Measurements from ENCODE around the gene PRR20A.
"Not testable (repeated sequence)": the region's sequence is repeated elsewhere in the genome, so short reads cannot be mapped to it uniquely, and the experiment has no call there.

Gene PRR20A

DNA sequence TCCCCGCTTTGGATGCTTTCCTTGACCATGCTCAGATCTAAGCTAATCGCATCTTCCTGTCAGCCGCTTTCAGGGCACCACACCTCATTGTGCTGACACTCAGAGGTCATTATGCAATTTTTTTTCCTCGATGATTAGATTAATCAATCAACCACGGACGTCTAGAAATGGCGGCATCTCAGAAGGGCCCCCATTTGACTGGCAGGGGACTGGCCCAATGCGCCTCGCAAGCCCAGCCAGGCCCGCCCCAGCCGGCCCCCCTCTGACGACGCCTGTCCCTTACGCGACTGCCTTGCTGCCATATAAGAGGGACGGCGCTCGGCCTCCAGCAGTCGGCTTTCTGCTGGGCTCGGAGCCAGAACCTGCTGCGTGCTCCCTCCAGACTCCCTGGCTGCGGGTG, 13.0 kb downstream of the PRR20A start, which contains the start of gene PRR20C:
PRR20C (plus strand) TSS at position 301 of the 400 bp plus-strand sequence. CDS start 387 bp downstream, outside the sequence.
- not testable (repeated sequence) for H3K27me3 ChIP-seq (ENCODE audit: insufficient read depth, poor library complexity, severe bottlenecking); DNase-seq (ENCODE audit: low read depth in 1 of 2, low spot score in 1 of 2); H3K4me3 ChIP-seq (replicated peaks; ENCODE audit: insufficient read depth, low read length); H3K27ac ChIP-seq (replicated peaks)

DNA sequence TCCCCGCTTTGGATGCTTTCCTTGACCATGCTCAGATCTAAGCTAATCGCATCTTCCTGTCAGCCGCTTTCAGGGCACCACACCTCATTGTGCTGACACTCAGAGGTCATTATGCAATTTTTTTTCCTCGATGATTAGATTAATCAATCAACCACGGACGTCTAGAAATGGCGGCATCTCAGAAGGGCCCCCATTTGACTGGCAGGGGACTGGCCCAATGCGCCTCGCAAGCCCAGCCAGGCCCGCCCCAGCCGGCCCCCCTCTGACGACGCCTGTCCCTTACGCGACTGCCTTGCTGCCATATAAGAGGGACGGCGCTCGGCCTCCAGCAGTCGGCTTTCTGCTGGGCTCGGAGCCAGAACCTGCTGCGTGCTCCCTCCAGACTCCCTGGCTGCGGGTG, 19.6 kb downstream of the PRR20A start, which contains the start of gene PRR20D:
PRR20D (plus strand) TSS at position 301 of the 400 bp plus-strand sequence. CDS start 387 bp downstream, outside the sequence.
- H3K4me3 ChIP-seq (replicated peaks; ENCODE audit: insufficient read depth, low read length); DNase-seq (ENCODE audit: low read depth in 1 of 2, low spot score in 1 of 2); H3K27me3 ChIP-seq (ENCODE audit: insufficient read depth, poor library complexity, severe bottlenecking); H3K27ac ChIP-seq (replicated peaks): not testable (repeated sequence)

DNA sequence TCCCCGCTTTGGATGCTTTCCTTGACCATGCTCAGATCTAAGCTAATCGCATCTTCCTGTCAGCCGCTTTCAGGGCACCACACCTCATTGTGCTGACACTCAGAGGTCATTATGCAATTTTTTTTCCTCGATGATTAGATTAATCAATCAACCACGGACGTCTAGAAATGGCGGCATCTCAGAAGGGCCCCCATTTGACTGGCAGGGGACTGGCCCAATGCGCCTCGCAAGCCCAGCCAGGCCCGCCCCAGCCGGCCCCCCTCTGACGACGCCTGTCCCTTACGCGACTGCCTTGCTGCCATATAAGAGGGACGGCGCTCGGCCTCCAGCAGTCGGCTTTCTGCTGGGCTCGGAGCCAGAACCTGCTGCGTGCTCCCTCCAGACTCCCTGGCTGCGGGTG, 26.2 kb downstream of the PRR20A start, which contains the start of gene PRR20E:
PRR20E (plus strand) TSS at position 301 of the 400 bp plus-strand sequence. CDS start 387 bp downstream, outside the sequence.
- DNase-seq (ENCODE audit: low read depth in 1 of 2, low spot score in 1 of 2); H3K27me3 ChIP-seq (ENCODE audit: insufficient read depth, poor library complexity, severe bottlenecking); H3K4me3 ChIP-seq (replicated peaks; ENCODE audit: insufficient read depth, low read length); H3K27ac ChIP-seq (replicated peaks): not testable (repeated sequence)

DNA sequence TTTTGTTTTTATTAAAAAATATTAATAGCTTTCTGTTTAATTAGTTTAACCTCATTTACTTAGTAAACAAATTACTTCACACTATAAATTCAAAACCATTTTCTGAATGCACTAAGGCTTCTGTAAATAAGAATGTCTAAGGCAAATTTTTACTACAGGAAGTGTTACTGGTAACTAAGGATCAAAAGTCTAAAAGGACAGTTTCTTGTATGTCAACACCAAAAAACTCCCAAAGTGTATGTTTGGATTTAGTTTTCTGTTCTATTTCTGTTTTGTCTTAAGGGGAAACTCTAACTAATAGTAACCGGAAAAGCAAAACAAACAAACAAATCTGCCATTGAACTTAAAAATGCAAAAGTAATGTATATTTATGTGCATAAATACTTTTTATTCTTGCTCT, 50.9 kb downstream of the PRR20A start:
- DNase-seq (ENCODE audit: low read depth in 1 of 2, low spot score in 1 of 2) = no peak
- Histone ChIP-seq H3K27me3 (ENCODE audit: insufficient read depth, poor library complexity, severe bottlenecking) (no peaks in the 10 kb centered on the region), H3K27ac (replicated peaks) (no peak overlapping the region), H3K4me3 (replicated peaks; ENCODE audit: insufficient read depth, low read length) (no peak overlapping the region)
- TF ChIP-seq, protein P1, sequence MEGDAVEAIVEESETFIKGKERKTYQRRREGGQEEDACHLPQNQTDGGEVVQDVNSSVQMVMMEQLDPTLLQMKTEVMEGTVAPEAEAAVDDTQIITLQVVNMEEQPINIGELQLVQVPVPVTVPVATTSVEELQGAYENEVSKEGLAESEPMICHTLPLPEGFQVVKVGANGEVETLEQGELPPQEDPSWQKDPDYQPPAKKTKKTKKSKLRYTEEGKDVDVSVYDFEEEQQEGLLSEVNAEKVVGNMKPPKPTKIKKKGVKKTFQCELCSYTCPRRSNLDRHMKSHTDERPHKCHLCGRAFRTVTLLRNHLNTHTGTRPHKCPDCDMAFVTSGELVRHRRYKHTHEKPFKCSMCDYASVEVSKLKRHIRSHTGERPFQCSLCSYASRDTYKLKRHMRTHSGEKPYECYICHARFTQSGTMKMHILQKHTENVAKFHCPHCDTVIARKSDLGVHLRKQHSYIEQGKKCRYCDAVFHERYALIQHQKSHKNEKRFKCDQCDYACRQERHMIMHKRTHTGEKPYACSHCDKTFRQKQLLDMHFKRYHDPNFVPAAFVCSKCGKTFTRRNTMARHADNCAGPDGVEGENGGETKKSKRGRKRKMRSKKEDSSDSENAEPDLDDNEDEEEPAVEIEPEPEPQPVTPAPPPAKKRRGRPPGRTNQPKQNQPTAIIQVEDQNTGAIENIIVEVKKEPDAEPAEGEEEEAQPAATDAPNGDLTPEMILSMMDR (IDR thresholded peaks at IDR 0.05; ENCODE audit: insufficient read depth, low read length) = no peak
- TF ChIP-seq POLR2AphosphoS5 (IDR thresholded peaks at IDR 0.05; ENCODE audit: low read depth) = no peak
- TF ChIP-seq SPI1 (IDR thresholded peaks at IDR 0.05; ENCODE audit: borderline replicate concordance, low read depth) = no peak
- no peak for TF ChIP-seq GABPA (IDR thresholded peaks at IDR 0.05; ENCODE audit: low read depth)
- TF ChIP-seq, protein P2, sequence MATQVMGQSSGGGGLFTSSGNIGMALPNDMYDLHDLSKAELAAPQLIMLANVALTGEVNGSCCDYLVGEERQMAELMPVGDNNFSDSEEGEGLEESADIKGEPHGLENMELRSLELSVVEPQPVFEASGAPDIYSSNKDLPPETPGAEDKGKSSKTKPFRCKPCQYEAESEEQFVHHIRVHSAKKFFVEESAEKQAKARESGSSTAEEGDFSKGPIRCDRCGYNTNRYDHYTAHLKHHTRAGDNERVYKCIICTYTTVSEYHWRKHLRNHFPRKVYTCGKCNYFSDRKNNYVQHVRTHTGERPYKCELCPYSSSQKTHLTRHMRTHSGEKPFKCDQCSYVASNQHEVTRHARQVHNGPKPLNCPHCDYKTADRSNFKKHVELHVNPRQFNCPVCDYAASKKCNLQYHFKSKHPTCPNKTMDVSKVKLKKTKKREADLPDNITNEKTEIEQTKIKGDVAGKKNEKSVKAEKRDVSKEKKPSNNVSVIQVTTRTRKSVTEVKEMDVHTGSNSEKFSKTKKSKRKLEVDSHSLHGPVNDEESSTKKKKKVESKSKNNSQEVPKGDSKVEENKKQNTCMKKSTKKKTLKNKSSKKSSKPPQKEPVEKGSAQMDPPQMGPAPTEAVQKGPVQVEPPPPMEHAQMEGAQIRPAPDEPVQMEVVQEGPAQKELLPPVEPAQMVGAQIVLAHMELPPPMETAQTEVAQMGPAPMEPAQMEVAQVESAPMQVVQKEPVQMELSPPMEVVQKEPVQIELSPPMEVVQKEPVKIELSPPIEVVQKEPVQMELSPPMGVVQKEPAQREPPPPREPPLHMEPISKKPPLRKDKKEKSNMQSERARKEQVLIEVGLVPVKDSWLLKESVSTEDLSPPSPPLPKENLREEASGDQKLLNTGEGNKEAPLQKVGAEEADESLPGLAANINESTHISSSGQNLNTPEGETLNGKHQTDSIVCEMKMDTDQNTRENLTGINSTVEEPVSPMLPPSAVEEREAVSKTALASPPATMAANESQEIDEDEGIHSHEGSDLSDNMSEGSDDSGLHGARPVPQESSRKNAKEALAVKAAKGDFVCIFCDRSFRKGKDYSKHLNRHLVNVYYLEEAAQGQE (IDR thresholded peaks at IDR 0.05; ENCODE audit: insufficient replicate concordance, low read depth) = no peak
